Measurements from ENCODE around the gene EFR3B.

EFR3B gene

DNA sequence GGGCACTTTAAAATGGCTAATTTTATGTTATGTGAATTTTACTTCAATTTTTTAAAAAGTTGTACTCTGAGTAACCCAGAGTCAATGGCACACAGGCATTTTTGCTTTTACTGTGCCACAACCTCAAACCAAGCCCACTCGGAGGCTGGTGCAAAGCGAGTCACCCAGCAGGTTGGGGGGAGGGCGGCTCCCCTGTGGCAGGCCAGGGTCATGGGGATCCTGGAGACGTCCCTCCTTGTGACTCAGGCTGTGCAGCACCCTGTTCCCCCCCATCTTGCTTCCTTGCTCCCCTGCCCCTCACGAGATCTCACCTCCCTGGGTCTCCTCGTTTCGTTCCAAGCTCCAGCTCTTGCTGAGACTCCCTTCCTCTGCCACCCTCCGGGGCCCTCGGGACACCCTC, 67.9 kb downstream of the EFR3B start:
- Histone ChIP-seq H3K79me2 (ENCODE audit: insufficient read depth, low read length) (no peaks in the 10 kb centered on the region), H3K36me3 (ENCODE audit: low read length) (no peaks in the 10 kb centered on the region), H3K27ac (ENCODE audit: low read depth, low read length) (no peak overlapping the region), H3K9ac (ENCODE audit: low read length) (no peak overlapping the region), H3K9me3 (ENCODE audit: insufficient read depth, low read length) (no peaks in the 10 kb centered on the region), H3K4me2 (ENCODE audit: low read depth, low read length, poor library complexity, severe bottlenecking) (no peak overlapping the region), H3K9me2 (replicated peaks; ENCODE audit: insufficient read depth, low read length) (no peaks in the 10 kb centered on the region), H4K20me1 (ENCODE audit: low read depth, low read length) (no peaks in the 10 kb centered on the region), H2AFZ (ENCODE audit: low read depth, low read length, severe bottlenecking) (no peak overlapping the region), H3K4me3 (ENCODE audit: insufficient read depth, low read length, poor library complexity, severe bottlenecking) (no peak overlapping the region), H3F3A (ENCODE audit: insufficient read depth) (no peaks in the 10 kb centered on the region), H3K27me3 (ENCODE audit: low read length) (no peaks in the 10 kb centered on the region)
- TF ChIP-seq, protein P1, sequence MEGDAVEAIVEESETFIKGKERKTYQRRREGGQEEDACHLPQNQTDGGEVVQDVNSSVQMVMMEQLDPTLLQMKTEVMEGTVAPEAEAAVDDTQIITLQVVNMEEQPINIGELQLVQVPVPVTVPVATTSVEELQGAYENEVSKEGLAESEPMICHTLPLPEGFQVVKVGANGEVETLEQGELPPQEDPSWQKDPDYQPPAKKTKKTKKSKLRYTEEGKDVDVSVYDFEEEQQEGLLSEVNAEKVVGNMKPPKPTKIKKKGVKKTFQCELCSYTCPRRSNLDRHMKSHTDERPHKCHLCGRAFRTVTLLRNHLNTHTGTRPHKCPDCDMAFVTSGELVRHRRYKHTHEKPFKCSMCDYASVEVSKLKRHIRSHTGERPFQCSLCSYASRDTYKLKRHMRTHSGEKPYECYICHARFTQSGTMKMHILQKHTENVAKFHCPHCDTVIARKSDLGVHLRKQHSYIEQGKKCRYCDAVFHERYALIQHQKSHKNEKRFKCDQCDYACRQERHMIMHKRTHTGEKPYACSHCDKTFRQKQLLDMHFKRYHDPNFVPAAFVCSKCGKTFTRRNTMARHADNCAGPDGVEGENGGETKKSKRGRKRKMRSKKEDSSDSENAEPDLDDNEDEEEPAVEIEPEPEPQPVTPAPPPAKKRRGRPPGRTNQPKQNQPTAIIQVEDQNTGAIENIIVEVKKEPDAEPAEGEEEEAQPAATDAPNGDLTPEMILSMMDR (IDR thresholded peaks at IDR 0.05; ENCODE audit: insufficient read depth, low read length, poor library complexity, severe bottlenecking), result no peak
- no peak for TF ChIP-seq EZH2phosphoT487 (conservative IDR thresholded peaks at IDR 0.05; ENCODE audit: low read length)

DNA sequence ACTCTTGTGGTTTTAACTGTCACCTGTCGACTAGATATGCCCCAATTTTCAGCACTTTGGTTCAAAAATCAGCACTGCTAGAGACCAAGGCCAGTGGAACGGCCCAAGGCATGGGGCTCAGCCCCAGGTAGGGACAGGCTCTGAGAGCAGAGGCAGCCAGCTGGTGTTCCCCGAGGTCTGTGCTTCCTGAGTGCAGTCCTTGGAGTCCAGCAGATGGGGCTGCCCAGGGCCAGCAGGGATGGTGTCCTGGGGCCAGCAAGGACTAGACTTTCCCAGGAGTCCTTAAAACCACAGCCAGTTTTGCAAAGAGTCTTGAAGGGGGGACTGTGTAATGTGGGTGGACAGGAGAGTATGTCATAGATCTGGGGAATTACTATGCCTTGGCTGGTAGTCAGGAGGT, 70.2 kb downstream of the EFR3B start:
- H3K9ac ChIP-seq (ENCODE audit: low read length), result no peak overlapping the region
- no peaks in the 10 kb centered on the region for H3K9me2 ChIP-seq (replicated peaks; ENCODE audit: insufficient read depth, low read length)
- no peaks in the 10 kb centered on the region for H3K79me2 ChIP-seq (ENCODE audit: insufficient read depth, low read length)
- no peak overlapping the region for H3K27ac ChIP-seq (ENCODE audit: low read depth, low read length)
- no peak overlapping the region for H3K4me2 ChIP-seq (ENCODE audit: low read depth, low read length, poor library complexity, severe bottlenecking)
- no peak overlapping the region for H2AFZ ChIP-seq (ENCODE audit: low read depth, low read length, severe bottlenecking)
- no peaks in the 10 kb centered on the region for H3K9me3 ChIP-seq (ENCODE audit: insufficient read depth, low read length)
- H3K36me3 ChIP-seq (ENCODE audit: low read length), result no peaks in the 10 kb centered on the region
- no peaks in the 10 kb centered on the region for H3F3A ChIP-seq (ENCODE audit: insufficient read depth)
- H3K27me3 ChIP-seq (ENCODE audit: low read length), result no peaks in the 10 kb centered on the region
- no peak overlapping the region for H3K4me3 ChIP-seq (ENCODE audit: insufficient read depth, low read length, poor library complexity, severe bottlenecking)
- no peak for TF ChIP-seq EZH2phosphoT487 (conservative IDR thresholded peaks at IDR 0.05; ENCODE audit: low read length)
- TF ChIP-seq, protein P1 (IDR thresholded peaks at IDR 0.05; ENCODE audit: insufficient read depth, low read length, poor library complexity, severe bottlenecking), result no peak
- H4K20me1 ChIP-seq (ENCODE audit: low read depth, low read length), result no peaks in the 10 kb centered on the region

DNA sequence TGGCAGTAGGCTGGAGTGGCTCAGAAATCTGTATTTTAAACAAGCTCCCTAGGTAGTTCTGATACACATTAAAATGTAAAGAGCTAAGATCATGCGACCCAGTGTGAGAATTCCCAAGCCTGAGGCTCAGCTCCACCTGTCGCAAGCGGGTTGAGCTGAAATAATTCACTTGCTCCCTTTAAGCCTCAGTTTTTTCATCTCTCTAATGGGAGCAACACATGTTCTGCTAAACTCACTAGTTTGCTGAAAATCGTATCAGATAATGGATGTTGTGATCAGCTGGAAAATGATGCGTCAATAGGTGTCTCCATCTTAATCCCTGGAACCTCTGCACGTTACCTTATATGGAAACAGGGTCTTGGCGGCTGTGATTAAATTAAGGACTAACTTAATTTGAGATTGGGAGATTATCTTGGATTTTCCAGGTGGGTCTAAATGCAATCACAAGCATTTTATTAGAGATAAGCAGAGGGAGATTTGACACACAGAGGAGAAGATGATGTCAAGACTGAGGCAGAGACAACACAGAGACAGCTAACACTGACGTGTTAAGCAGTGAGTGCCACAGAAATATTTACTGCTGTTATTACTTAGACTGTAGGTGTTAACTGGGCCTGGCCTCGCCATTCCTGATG, 73.5 kb downstream of the EFR3B start:
- no peak overlapping the region for H3K9ac ChIP-seq (ENCODE audit: low read length)
- no peaks in the 10 kb centered on the region for H3K27me3 ChIP-seq (ENCODE audit: low read length)
- H3F3A ChIP-seq (ENCODE audit: insufficient read depth), result no peaks in the 10 kb centered on the region
- no peak overlapping the region for H2AFZ ChIP-seq (ENCODE audit: low read depth, low read length, severe bottlenecking)
- no peak overlapping the region for H3K4me2 ChIP-seq (ENCODE audit: low read depth, low read length, poor library complexity, severe bottlenecking)
- H3K79me2 ChIP-seq (ENCODE audit: insufficient read depth, low read length), result no peaks in the 10 kb centered on the region
- no peak overlapping the region for H3K4me3 ChIP-seq (ENCODE audit: insufficient read depth, low read length, poor library complexity, severe bottlenecking)
- no peak overlapping the region for H3K27ac ChIP-seq (ENCODE audit: low read depth, low read length)
- H3K9me3 ChIP-seq (ENCODE audit: insufficient read depth, low read length), result no peaks in the 10 kb centered on the region
- H3K9me2 ChIP-seq (replicated peaks; ENCODE audit: insufficient read depth, low read length), result no peaks in the 10 kb centered on the region
- TF ChIP-seq, protein P1 (IDR thresholded peaks at IDR 0.05; ENCODE audit: insufficient read depth, low read length, poor library complexity, severe bottlenecking), result no peak
- TF ChIP-seq EZH2phosphoT487 (conservative IDR thresholded peaks at IDR 0.05; ENCODE audit: low read length), result no peak
- H3K36me3 ChIP-seq (ENCODE audit: low read length), result no peaks in the 10 kb centered on the region
- H4K20me1 ChIP-seq (ENCODE audit: low read depth, low read length), result no peaks in the 10 kb centered on the region
